ENCODE results near the gene TOM1L2.

The TOM1L2 gene

DNA sequence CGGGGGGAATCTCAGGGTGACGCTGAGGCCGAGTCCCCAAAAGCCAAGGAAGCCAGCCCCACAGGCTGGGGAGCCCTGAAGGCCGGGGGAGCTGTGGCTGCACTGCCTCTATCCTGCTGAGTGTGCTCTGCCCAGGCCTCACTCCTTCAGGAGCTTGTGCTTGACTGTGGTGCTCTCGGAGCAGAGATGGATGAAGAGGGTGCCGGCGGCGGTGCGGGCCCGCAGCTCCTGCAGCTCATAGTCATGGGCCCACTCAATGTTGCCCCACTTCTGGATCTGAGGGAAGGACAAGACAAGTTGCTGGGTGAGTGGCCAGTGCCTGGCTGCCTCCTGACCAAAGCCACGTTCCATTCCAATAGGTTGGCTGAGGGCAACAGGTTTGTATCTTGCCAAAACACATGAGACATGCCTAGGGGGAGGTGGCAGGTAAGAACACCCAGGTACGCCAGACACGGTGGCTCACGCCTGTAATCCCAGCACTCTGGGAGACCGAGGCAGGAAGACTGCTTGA, 46.3 kb upstream of the TOM1L2 start:
- TF ChIP-seq ZBTB7A (IDR thresholded peaks at IDR 0.05; ENCODE audit: low read depth) = no peak
- no peak for TF ChIP-seq CEBPB (IDR thresholded peaks at IDR 0.05)
- TF ChIP-seq TCF12 (IDR thresholded peaks at IDR 0.05; ENCODE audit: low read depth) = no peak
- TF ChIP-seq, protein P1, sequence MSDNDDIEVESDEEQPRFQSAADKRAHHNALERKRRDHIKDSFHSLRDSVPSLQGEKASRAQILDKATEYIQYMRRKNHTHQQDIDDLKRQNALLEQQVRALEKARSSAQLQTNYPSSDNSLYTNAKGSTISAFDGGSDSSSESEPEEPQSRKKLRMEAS (IDR thresholded peaks at IDR 0.05) = no peak
- no peak for TF ChIP-seq FOXM1 (IDR thresholded peaks at IDR 0.05; ENCODE audit: borderline replicate concordance, low read depth)
- TF ChIP-seq TAF1 (IDR thresholded peaks at IDR 0.05; ENCODE audit: low read depth) = no peak
- TF ChIP-seq, protein P2, sequence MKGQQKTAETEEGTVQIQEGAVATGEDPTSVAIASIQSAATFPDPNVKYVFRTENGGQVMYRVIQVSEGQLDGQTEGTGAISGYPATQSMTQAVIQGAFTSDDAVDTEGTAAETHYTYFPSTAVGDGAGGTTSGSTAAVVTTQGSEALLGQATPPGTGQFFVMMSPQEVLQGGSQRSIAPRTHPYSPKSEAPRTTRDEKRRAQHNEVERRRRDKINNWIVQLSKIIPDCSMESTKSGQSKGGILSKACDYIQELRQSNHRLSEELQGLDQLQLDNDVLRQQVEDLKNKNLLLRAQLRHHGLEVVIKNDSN (IDR thresholded peaks at IDR 0.05) = no peak
- TF ChIP-seq EP300 (IDR thresholded peaks at IDR 0.05; ENCODE audit: borderline replicate concordance) = no peak
- TF ChIP-seq, protein P3, sequence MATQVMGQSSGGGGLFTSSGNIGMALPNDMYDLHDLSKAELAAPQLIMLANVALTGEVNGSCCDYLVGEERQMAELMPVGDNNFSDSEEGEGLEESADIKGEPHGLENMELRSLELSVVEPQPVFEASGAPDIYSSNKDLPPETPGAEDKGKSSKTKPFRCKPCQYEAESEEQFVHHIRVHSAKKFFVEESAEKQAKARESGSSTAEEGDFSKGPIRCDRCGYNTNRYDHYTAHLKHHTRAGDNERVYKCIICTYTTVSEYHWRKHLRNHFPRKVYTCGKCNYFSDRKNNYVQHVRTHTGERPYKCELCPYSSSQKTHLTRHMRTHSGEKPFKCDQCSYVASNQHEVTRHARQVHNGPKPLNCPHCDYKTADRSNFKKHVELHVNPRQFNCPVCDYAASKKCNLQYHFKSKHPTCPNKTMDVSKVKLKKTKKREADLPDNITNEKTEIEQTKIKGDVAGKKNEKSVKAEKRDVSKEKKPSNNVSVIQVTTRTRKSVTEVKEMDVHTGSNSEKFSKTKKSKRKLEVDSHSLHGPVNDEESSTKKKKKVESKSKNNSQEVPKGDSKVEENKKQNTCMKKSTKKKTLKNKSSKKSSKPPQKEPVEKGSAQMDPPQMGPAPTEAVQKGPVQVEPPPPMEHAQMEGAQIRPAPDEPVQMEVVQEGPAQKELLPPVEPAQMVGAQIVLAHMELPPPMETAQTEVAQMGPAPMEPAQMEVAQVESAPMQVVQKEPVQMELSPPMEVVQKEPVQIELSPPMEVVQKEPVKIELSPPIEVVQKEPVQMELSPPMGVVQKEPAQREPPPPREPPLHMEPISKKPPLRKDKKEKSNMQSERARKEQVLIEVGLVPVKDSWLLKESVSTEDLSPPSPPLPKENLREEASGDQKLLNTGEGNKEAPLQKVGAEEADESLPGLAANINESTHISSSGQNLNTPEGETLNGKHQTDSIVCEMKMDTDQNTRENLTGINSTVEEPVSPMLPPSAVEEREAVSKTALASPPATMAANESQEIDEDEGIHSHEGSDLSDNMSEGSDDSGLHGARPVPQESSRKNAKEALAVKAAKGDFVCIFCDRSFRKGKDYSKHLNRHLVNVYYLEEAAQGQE (IDR thresholded peaks at IDR 0.05; ENCODE audit: low read depth) = no peak
- TF ChIP-seq RAD21 (IDR thresholded peaks at IDR 0.05; ENCODE audit: low read depth) = no peak
- TF ChIP-seq CREB1 (IDR thresholded peaks at IDR 0.05; ENCODE audit: low read depth) = no peak
- no peak for TF ChIP-seq EGR1 (IDR thresholded peaks at IDR 0.05)

DNA sequence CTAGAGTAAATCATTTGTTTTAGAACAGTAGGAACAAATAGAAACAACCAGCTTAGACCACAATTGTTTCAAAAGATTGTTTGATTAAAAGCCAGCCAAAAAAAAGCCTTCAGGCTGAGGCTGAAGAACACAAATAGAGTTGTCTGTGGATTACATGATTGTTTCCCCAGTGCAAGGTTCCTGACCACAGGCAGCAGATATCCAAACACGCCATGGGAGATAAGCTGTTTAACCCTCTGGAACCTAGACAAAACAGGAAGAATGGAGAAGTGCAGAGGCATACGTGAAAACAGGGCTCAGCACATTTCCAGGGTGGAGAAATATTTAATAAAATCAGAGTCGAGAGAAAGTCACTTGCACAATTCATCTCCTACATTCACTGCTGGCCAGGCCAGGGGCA, 45.8 kb upstream of the TOM1L2 start:
- TF ChIP-seq, protein P1 (IDR thresholded peaks at IDR 0.05) = no peak
- no peak for TF ChIP-seq TEAD4 (IDR thresholded peaks at IDR 0.05)
- TF ChIP-seq FOXM1 (IDR thresholded peaks at IDR 0.05; ENCODE audit: borderline replicate concordance, low read depth) = no peak
- no peak for TF ChIP-seq TAF1 (IDR thresholded peaks at IDR 0.05; ENCODE audit: low read depth)
- no peak for TF ChIP-seq EP300 (IDR thresholded peaks at IDR 0.05; ENCODE audit: borderline replicate concordance)
- TF ChIP-seq NFIC (IDR thresholded peaks at IDR 0.05) = no peak
- TF ChIP-seq CREB1 (IDR thresholded peaks at IDR 0.05; ENCODE audit: low read depth) = no peak

DNA sequence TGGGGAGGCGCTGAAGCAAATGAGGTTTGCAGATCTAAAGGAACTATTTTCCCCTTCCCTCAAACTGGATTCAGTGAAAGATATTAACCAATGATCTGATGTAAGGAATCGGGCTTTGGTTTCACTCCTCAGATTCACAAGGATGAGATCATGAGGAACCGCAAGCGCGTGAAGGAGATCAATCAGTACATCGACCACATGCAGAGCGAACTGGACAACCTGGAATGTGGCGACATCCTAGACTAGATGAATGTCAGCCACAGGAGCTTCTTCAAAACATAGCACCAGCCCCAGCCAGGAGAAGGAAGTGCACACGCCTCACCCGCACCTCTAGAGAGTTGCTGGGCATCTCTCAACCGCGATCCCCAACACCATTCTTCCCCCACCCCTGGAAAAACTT, 44.2 kb upstream of the TOM1L2 start:
- TF ChIP-seq CREB1 (IDR thresholded peaks at IDR 0.05; ENCODE audit: low read depth) = no peak
- TF ChIP-seq, protein P3 (IDR thresholded peaks at IDR 0.05; ENCODE audit: low read depth) = no peak

DNA sequence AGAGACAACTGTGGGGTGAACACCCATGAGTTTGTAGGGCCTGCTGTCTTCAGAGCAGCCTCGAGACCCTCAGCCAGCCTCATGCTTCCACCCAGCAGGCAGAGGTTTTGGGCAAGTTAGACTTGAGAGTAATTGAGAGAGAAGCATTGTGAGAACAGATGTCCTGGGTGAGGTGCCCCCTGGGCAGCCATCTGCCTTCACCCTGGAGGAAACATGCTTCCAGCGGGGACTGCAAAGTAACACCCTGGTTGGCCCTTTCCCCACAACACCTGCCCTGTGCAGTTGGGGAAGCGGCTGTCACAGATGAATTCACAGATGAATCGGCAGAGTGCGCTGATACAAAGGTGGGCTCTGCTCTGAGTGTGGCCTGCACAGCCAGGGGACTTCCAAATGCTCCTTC, 43.4 kb upstream of the TOM1L2 start:
- TF ChIP-seq FOXM1 (IDR thresholded peaks at IDR 0.05; ENCODE audit: borderline replicate concordance, low read depth) = no peak
- no peak for TF ChIP-seq CEBPB (IDR thresholded peaks at IDR 0.05)
- no peak for TF ChIP-seq NFIC (IDR thresholded peaks at IDR 0.05)
- TF ChIP-seq, protein P1 (IDR thresholded peaks at IDR 0.05) = no peak
- TF ChIP-seq TAF1 (IDR thresholded peaks at IDR 0.05; ENCODE audit: low read depth) = no peak
- TF ChIP-seq, protein P2 (IDR thresholded peaks at IDR 0.05) = no peak
- no peak for TF ChIP-seq YY1 (IDR thresholded peaks at IDR 0.05; ENCODE audit: low read depth)
- no peak for TF ChIP-seq TCF12 (IDR thresholded peaks at IDR 0.05; ENCODE audit: low read depth)
- TF ChIP-seq EP300 (IDR thresholded peaks at IDR 0.05; ENCODE audit: borderline replicate concordance) = no peak
- TF ChIP-seq RAD21 (IDR thresholded peaks at IDR 0.05; ENCODE audit: low read depth) = no peak

DNA sequence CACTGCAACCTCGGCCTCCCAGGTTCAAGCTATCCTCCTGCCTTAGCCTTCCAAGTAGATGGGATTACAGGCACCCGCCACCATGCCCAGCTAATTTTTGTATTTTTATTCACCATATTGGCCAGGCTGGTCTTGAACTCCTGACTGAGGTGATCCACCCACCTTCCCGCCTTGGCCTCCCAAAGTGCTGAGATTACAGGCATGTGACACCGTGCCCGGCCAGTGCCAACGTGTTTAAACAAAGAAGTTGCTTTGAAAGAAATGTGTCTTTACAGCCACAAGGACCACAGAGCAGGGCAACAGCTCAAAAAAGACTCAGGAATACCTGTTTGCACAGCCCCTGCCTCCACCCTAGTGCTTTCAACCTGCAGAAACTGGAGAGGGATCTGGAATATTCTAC, 41.8 kb upstream of the TOM1L2 start:
- TF ChIP-seq, protein P3 (IDR thresholded peaks at IDR 0.05; ENCODE audit: low read depth) = no peak
- TF ChIP-seq, protein P1 (IDR thresholded peaks at IDR 0.05) = no peak
- TF ChIP-seq TAF1 (IDR thresholded peaks at IDR 0.05; ENCODE audit: low read depth) = no peak
- TF ChIP-seq RAD21 (IDR thresholded peaks at IDR 0.05; ENCODE audit: low read depth) = no peak
- TF ChIP-seq CREB1 (IDR thresholded peaks at IDR 0.05; ENCODE audit: low read depth) = no peak
- TF ChIP-seq FOXM1 (IDR thresholded peaks at IDR 0.05; ENCODE audit: borderline replicate concordance, low read depth) = no peak
- TF ChIP-seq TCF12 (IDR thresholded peaks at IDR 0.05; ENCODE audit: low read depth) = no peak
- TF ChIP-seq EP300 (IDR thresholded peaks at IDR 0.05; ENCODE audit: borderline replicate concordance) = no peak
- no peak for TF ChIP-seq YY1 (IDR thresholded peaks at IDR 0.05; ENCODE audit: low read depth)
- TF ChIP-seq, protein P2 (IDR thresholded peaks at IDR 0.05) = no peak
- TF ChIP-seq CEBPB (IDR thresholded peaks at IDR 0.05) = no peak
- TF ChIP-seq ZBTB7A (IDR thresholded peaks at IDR 0.05; ENCODE audit: low read depth) = no peak
- TF ChIP-seq NFIC (IDR thresholded peaks at IDR 0.05) = no peak
- TF ChIP-seq TEAD4 (IDR thresholded peaks at IDR 0.05) = no peak
- no peak for TF ChIP-seq EGR1 (IDR thresholded peaks at IDR 0.05)

Data from Ishikawa (cell line).